ENCODE data around the gene ZBTB42. TPM values are rescaled to one million over a fixed set of nuclear protein-coding genes. Genes with fewer than 3 reads are reported as not detected.
A peak's percentile ranks its signal among the peaks of the same experiment; 100 is the strongest.

The ZBTB42 gene
- total and polyA plus RNA-seq, 2 of the 13 experiments (the other 11 are each of a cell fraction or from before 2014, with no cell fraction given), result 2.8 to 4.2 TPM

DNA sequence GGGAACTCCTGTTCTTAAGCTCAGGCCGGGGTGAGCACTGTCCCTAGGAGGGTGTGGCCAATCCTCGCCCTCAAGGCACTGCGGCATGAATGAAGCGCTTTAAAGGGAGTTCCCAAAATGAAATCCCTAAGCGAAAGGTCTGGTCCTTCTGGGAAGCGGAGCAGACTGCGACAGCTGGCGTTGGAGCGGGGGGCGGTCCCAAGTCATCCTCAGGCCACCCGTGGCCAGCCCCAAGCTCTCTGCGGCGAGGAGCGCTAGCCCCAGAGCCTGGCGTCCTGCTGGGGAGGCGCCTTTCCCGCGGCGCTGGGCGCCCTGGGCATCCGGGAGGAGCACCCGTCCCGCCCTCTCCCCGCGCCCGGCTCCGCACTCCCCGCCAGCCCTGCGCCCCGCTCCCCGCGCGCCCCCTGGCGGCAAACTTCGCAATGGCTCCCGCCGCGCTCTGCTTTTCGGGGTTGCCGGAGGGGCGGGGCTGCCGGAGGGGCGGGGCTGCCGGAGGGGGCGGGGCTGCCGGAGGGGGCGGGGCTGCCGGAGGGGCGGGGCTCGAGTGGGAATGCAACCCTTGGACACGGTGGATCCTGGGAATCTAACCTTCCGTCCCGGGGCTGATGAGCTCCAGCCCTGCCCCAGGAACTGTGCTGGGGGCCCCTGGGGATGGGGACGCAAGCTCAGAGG, 25.4 kb downstream of the ZBTB42 start (continued):
- peak; percentile 0; the same call in 1 of the 2 replicates for TF ChIP-seq YEATS4 (CRISPR knock-in tag; IDR thresholded peaks at IDR 0.05; ENCODE audit: borderline replicate concordance)
- 0 out of 2 replicates have a peak, but pooled peaks have one; percentile 23 for TF ChIP-seq MEIS2 (CRISPR knock-in tag; IDR thresholded peaks at IDR 0.05)
- peak; percentile 22; the same call in 1 of the 2 replicates for TF ChIP-seq ZSCAN21 (CRISPR knock-in tag; IDR thresholded peaks at IDR 0.05; ENCODE audit: borderline replicate concordance)
- no peak for TF ChIP-seq YEATS2 (CRISPR knock-in tag; IDR thresholded peaks at IDR 0.05; ENCODE audit: borderline replicate concordance)
- TF ChIP-seq ZSCAN9 (CRISPR knock-in tag; IDR thresholded peaks at IDR 0.05; ENCODE audit: borderline replicate concordance), result no peak
- TF ChIP-seq ZNF552 (CRISPR knock-in tag; IDR thresholded peaks at IDR 0.05; ENCODE audit: borderline replicate concordance), result no peak
- TF ChIP-seq MLLT10 (CRISPR knock-in tag; IDR thresholded peaks at IDR 0.05), result no peak
- no peak for TF ChIP-seq GFI1 (CRISPR knock-in tag; IDR thresholded peaks at IDR 0.05; ENCODE audit: borderline replicate concordance)
- TF ChIP-seq, protein P1, sequence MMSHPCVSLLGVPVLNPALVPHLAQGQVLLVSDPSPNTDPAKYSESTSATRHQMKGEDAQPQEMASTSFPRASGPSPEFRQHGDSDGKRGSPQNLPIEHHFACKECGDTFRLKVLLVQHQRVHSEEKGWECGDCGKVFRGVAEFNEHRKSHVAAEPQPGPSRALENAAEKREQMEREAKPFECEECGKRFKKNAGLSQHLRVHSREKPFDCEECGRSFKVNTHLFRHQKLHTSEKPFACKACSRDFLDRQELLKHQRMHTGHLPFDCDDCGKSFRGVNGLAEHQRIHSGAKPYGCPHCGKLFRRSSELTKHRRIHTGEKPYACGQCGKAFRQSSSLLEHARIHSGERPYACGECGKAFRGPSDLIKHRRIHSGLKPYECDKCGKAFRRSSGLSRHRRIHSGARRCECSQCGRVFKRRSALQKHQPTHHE (CRISPR knock-in tag; IDR thresholded peaks at IDR 0.05; ENCODE audit: borderline replicate concordance), result no peak
- no peak for TF ChIP-seq ZNF672 (CRISPR knock-in tag; IDR thresholded peaks at IDR 0.05)
- no peak for TF ChIP-seq RORA (CRISPR knock-in tag; IDR thresholded peaks at IDR 0.05)
- peak; percentile 54 for TF ChIP-seq YY1 (IDR thresholded peaks at IDR 0.05; ENCODE audit: insufficient read depth, insufficient replicate concordance, low read depth, low read length)
- peak; percentile 52; the same call in 1 of the 2 replicates for TF ChIP-seq GABPB1 (CRISPR knock-in tag; IDR thresholded peaks at IDR 0.05)
- TF ChIP-seq ZNF510 (CRISPR knock-in tag; IDR thresholded peaks at IDR 0.05; ENCODE audit: low read depth), result 0 out of 2 replicates have a peak, but pooled peaks have one; percentile 1
- peak; percentile 29 for TF ChIP-seq HNRNPLL (IDR thresholded peaks at IDR 0.05; ENCODE audit: low read depth, low read length, poor library complexity, severe bottlenecking)
- no peak for TF ChIP-seq ZNF747 (CRISPR knock-in tag; IDR thresholded peaks at IDR 0.05; ENCODE audit: borderline replicate concordance)
- no peak for TF ChIP-seq NR2F2 (IDR thresholded peaks at IDR 0.05; ENCODE audit: borderline replicate concordance, low read depth)
- TF ChIP-seq, protein P2, sequence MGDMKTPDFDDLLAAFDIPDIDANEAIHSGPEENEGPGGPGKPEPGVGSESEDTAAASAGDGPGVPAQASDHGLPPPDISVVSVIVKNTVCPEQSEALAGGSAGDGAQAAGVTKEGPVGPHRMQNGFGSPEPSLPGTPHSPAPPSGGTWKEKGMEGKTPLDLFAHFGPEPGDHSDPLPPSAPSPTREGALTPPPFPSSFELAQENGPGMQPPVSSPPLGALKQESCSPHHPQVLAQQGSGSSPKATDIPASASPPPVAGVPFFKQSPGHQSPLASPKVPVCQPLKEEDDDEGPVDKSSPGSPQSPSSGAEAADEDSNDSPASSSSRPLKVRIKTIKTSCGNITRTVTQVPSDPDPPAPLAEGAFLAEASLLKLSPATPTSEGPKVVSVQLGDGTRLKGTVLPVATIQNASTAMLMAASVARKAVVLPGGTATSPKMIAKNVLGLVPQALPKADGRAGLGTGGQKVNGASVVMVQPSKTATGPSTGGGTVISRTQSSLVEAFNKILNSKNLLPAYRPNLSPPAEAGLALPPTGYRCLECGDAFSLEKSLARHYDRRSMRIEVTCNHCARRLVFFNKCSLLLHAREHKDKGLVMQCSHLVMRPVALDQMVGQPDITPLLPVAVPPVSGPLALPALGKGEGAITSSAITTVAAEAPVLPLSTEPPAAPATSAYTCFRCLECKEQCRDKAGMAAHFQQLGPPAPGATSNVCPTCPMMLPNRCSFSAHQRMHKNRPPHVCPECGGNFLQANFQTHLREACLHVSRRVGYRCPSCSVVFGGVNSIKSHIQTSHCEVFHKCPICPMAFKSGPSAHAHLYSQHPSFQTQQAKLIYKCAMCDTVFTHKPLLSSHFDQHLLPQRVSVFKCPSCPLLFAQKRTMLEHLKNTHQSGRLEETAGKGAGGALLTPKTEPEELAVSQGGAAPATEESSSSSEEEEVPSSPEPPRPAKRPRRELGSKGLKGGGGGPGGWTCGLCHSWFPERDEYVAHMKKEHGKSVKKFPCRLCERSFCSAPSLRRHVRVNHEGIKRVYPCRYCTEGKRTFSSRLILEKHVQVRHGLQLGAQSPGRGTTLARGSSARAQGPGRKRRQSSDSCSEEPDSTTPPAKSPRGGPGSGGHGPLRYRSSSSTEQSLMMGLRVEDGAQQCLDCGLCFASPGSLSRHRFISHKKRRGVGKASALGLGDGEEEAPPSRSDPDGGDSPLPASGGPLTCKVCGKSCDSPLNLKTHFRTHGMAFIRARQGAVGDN (CRISPR knock-in tag; IDR thresholded peaks at IDR 0.05), result peak; percentile 53
- TF ChIP-seq RAD21 (CRISPR knock-in tag; IDR thresholded peaks at IDR 0.05), result peak; percentile 40; the same call in 1 of the 2 replicates
- TF ChIP-seq, protein P3, sequence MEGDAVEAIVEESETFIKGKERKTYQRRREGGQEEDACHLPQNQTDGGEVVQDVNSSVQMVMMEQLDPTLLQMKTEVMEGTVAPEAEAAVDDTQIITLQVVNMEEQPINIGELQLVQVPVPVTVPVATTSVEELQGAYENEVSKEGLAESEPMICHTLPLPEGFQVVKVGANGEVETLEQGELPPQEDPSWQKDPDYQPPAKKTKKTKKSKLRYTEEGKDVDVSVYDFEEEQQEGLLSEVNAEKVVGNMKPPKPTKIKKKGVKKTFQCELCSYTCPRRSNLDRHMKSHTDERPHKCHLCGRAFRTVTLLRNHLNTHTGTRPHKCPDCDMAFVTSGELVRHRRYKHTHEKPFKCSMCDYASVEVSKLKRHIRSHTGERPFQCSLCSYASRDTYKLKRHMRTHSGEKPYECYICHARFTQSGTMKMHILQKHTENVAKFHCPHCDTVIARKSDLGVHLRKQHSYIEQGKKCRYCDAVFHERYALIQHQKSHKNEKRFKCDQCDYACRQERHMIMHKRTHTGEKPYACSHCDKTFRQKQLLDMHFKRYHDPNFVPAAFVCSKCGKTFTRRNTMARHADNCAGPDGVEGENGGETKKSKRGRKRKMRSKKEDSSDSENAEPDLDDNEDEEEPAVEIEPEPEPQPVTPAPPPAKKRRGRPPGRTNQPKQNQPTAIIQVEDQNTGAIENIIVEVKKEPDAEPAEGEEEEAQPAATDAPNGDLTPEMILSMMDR (CRISPR knock-in tag; IDR thresholded peaks at IDR 0.05), result peak; percentile 83
- TF ChIP-seq KDM6A (CRISPR knock-in tag; IDR thresholded peaks at IDR 0.05; ENCODE audit: low read depth), result no peak
- no peak for TF ChIP-seq ZNF350 (CRISPR knock-in tag; IDR thresholded peaks at IDR 0.05; ENCODE audit: borderline replicate concordance, low read depth)
- no peak for TF ChIP-seq ZNF20 (CRISPR knock-in tag; IDR thresholded peaks at IDR 0.05)

Data from HepG2 (cell line).